ENCODE data around the gene DNASE2. TPM values are rescaled to one million over a fixed set of nuclear protein-coding genes. Genes with fewer than 3 reads are reported as not detected.
"Not testable (repeated sequence)": the region's sequence is repeated elsewhere in the genome, so short reads cannot be mapped to it uniquely, and the experiment has no call there.

Gene DNASE2
- polyA plus RNA-seq, 4 donors: 12.0 to 14.0 (median 12.6) TPM

GRCh38 chr19:12865746-12866415 lies 15.4 kb downstream of the DNASE2 start:
- no peak for DNase-seq (ENCODE audit: low read depth in 4 of 4, low spot score in 3 of 4)

DNA sequence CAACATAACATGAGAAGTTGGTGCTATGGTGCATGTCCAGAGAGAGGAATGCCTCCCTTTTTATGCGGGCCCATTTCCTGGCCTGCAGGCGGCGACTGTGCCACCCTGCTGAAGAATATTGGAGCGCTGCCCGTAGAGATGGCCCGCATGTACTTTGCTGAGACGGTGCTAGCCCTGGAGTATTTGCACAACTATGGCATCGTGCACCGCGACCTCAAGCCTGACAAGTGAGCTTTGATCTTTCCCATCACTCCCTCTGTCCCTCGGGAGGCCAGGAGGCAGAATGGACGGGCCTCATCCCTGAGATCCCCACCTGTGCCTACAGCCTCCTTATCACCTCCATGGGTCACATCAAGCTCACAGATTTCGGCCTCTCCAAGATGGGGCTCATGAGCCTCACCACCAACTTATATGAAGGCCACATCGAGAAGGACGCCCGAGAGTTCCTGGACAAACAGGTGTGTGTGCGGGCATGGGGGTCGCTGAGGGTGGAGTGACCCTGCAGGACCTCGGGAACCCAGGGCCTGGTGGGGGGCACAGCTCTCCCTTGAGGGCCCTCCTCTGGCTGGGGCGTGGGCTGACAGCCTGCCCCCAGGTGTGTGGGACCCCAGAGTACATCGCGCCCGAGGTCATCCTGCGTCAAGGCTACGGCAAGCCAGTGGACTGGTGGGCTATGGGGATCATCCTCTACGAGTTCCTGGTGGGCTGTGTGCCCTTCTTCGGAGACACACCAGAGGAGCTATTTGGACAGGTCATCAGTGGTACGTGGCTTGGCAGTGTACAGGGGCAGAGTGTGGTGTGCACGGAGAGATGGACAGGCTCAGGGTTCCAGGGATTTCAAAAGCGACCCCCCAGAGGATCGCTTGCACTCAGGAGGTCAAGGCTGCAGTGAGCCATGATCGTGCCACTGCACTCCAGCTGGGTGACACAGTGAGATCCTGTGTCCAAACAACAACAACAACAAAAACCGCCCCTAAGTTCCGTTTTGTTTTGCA lies 16.2 kb downstream of the DNASE2 start:
- DNase-seq (ENCODE audit: low read depth in 4 of 4, low spot score in 3 of 4): no peak

GRCh38 chr19:12864143-12864542 lies 17.1 kb downstream of the DNASE2 start:
- DNase-seq (ENCODE audit: low read depth in 4 of 4, low spot score in 3 of 4): no peak

GRCh38 chr19:12859546-12859945 lies 21.7 kb downstream of the DNASE2 start:
- DNase-seq (ENCODE audit: low read depth in 4 of 4, low spot score in 3 of 4): no peak

DNA sequence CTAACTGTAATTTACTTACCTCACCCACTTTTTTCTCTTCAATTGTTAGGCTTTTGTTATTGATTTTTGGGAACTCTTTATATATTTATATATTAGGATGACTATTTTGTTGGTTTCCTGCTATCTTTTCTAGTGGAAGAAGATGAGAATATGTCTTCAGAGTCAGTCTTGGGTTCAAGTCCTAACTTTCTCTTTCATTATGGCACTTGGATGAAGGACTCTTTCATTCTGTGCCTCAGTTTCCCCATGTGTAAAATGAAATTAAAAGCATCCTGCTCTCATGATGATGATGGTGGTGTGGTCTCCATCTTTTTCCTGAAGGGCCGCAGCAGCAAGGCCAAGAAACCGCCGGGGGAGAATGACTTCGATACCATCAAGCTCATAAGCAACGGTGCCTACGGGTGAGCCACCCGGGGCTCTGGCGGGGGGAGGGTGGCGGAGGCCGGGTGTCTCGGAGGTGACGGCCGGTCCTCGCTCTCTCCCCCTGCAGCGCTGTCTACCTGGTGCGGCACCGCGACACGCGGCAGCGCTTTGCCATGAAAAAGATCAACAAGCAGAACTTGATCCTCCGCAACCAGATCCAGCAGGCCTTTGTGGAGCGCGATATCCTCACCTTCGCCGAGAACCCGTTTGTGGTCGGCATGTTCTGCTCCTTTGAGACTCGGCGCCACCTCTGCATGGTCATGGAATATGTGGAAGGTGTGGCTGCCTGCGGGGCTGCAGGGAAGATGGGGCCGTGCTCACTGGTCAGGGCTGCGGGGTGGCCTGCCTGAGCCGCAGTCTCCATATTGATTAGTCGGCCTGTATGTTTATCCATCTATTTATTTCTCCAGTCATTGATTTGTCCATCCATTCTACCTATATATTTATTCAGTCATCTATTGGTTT lies 23.0 kb downstream of the DNASE2 start:
- DNase-seq (ENCODE audit: low read depth in 4 of 4, low spot score in 3 of 4): no peak

GRCh38 chr19:12856653-12857052 lies 24.6 kb downstream of the DNASE2 start:
- DNase-seq (ENCODE audit: low read depth in 4 of 4, low spot score in 3 of 4): no peak

- peak in 3 of 4 donors; percentile 46 to 53 (median 46) for DNase-seq (ENCODE audit: low read depth in 4 of 4, low spot score in 3 of 4)
Observed at GRCh38 chr19:12847159-12848139, 33.8 kb downstream of the DNASE2 start.

DNA sequence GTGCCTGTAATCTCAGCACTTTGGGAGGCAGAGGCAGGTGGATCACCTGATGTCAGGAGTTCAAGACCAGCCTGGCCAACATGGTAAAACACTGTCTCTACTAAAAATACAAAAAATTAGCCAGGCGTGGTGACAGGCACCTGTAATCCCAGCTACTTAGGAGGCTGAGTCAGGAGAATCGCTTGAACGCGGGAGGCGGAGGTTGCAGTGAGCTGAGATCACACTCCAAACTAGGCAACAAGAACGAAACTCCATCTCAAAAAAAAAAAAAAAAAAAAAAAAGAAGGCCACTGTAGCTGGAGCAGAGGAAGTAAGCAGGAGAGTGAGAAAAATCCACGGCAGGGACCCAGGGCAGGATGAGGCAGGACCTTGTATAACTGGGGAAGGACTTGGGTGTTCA lies 34.6 kb downstream of the DNASE2 start:
- DNase-seq (ENCODE audit: low read depth in 4 of 4, low spot score in 3 of 4): not testable (repeated sequence)

DNA sequence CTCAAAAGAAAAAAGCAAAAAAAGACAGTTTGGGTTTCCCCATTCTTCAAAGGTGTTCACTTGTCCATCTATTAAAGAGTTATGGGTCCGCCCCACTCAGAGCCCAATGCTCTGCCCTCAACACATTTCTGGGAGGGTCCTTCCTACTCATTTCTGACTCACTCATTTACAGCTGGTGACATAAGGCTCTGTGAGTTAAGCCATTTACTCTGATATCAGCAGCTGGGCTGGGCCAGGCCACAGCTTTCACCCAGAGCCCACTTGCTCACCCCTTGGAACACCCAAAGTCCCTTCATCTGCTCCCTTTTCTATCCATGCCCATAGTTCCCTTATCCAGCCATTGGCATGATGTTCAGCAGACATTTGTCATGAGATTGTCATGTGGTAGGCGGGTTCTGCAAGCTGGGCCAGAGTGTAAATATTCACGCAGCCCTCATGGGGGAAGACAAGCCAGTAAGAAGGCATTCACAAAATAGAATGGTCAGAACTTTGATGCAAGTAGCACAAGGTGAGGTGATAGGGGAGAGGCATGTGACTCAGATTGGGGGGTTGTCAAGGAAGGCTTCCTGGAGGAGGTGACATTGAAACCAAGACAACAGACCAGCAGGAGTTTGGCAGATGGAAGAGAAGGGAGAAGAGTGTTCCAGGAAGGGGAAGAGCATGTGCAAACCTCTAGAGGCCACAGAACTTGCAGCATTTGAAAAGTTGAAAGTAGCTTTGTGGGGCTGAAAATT lies 37.1 kb downstream of the DNASE2 start:
- no peak for DNase-seq (ENCODE audit: low read depth in 4 of 4, low spot score in 3 of 4)

GRCh38 chr19:12843328-12843727 lies 37.9 kb downstream of the DNASE2 start:
- no peak for DNase-seq (ENCODE audit: low read depth in 4 of 4, low spot score in 3 of 4)

GRCh38 chr19:12842511-12842910 lies 38.7 kb downstream of the DNASE2 start:
- no peak for DNase-seq (ENCODE audit: low read depth in 4 of 4, low spot score in 3 of 4)

GRCh38 chr19:12841094-12841493 lies 40.2 kb downstream of the DNASE2 start:
- DNase-seq (ENCODE audit: low read depth in 4 of 4, low spot score in 3 of 4): no peak

DNA sequence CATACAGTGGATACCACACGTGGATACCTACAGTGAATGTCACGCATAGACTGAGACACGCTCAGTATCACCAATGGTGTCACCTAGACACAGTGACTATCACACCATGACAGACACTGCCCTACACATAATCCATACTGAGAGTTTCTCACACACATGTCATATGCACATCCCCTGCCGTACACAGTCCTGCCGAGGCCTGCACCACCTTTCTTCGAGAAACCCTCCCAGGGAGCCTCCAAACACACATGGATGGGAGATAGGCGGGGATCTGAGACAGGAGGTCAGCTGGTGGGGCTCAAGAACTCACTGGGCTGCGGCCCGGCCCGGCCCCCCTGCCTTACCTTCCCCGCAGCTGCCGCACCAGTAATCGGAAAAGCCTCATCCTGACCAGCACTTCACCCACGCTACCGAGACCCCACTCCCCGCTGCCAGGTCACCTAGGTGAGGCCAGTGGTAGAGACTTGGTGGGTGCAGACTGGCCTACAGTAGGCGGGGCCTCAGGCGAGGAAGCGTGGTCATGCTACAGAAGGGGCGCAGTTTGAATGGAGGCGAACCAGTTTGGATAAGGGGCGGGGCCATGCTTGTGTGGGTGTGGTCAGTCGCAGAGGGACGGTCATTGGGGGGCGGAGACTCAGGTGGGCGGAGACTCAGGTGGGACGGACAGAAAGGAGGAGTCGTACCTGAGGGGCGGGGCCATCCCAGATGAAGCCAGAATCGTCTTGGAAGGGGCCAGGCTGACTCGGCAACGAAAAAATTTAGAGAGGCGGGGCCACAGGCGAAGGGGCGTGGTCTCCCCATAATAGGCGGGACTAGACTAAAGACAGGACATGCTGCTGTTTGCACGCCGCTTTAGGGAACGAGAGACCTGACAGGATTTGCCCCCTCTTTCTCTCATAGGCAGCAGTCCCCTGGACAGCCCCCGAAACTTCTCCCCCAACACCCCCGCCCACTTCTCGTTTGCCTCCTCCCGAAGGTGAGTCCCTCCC lies 40.9 kb downstream of the DNASE2 start:
- DNase-seq (ENCODE audit: low read depth in 4 of 4, low spot score in 3 of 4): peak in 1 of 4 donors; percentile 29

DNA sequence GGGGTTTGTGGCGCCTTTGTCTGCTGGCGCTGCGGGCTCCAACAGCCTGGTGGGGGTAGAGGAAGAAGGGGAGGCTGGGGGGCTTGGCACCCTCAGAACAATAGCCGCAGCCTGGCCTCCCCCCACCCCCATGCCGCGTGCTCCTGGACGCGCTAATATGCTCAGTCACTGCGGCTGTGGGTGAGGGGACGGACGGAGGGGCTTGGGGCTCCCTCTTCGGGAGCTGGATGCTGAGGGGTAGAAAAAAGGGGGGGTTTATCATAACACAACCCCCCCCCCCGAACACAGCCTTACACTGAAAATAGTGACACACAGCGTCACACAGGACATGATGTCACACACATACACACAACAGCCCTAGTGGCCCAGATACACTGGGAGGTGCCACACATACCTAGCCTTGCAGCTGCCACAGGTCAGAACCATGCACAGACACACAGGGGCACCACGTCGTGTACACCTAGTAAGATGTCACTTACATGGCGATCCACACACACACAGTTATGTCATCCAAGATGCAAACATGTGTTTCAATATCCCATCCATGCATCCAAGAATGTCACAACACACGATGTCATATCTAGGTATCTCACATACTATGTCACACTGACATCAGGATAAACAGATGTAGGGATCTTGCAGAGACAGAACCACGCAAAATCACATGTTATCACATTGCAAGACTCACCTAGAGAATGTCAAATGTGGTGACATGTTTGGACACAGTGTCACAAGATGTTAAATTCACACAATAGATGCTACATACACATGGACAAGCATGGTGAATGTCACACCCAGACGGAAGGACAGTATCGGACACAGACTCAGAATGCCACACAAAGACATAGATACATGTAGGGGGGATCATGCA lies 42.1 kb downstream of the DNASE2 start:
- no peak for DNase-seq (ENCODE audit: low read depth in 4 of 4, low spot score in 3 of 4)

DNA sequence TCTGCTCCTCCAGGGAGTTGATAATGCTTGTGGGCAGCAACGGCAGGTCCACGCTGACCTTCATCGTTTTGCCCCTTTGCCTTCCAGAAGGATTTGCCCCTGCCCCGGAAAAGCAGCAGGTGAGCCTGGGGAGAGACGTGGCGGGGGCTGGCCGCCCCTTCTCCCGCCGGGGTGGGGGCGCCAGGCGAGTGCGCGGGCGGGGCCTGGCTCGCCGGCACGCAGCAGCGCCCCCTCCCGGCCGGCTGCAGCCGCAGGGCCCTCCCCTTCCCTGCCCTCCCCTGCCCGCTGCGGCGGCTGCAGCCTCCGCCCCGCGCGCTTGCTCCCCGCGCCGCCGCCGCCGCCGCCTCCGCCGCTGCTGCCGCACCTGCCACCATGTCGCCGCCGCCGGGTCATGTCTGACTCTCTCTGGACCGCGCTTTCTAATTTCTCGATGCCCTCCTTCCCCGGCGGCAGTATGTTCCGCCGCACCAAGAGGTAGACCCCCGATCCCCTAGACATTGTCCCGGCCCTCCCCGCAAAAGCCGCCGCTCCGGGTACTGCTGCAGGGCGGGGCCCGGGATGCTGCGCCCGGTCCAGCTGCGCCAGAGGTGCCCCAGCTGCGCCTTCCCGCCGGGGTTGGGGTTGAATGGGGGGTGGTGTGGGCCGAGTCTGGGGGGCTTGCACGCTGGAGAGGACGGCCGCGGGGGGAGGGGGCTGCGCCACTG lies 42.9 kb downstream of the DNASE2 start, which contains the start of gene MAST1:
Gene MAST1, plus strand, starts transcription at position 334 of the 704 bp plus-strand sequence. Its CDS starts 58 bp downstream, at position 392.
- DNase-seq (ENCODE audit: low read depth in 4 of 4, low spot score in 3 of 4): no peak

DNA sequence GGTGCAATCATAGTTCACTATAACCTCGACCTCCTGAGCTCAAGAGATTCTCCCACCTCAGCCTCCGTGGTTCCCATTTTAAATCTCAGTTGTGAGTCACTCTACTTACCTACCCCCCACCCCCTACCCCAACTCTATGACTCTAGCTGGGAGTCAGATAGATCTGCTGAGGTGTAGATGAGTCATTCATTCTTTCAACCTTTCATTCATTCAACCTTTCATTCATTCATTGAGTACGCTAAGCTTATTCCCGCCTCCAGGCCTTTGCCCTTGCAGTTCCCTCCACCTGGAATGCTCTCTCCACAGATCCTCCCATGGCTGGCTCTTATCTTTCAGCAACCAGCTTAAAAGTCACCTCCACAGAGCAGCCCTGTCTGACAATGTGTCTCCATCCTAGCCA lies 44.0 kb downstream of the DNASE2 start:
- DNase-seq (ENCODE audit: low read depth in 4 of 4, low spot score in 3 of 4): no peak

Data from left renal pelvis (tissue), 4 donors.